Measurements from ENCODE around the gene RAB6B.

GRCh38 chr3:133781570-133781969 lies 114.1 kb downstream of the RAB6B start:
- TF ChIP-seq YY1 (IDR thresholded peaks at IDR 0.05; ENCODE audit: insufficient read depth, insufficient read length) (no peak), ZNF274 (IDR thresholded peaks at IDR 0.05; ENCODE audit: low read depth, low read length) (no peak), SUZ12 (IDR thresholded peaks at IDR 0.05; ENCODE audit: extremely low read depth, insufficient read depth, insufficient read length) (no peak)
